Pulmonary artery endothelial cell (primary cell): ENCODE data around the gene TCF7. TPM values are rescaled to one million over a fixed set of nuclear protein-coding genes. Genes with fewer than 3 reads are reported as not detected.
"Not testable (repeated sequence)": the region's sequence is repeated elsewhere in the genome, so short reads cannot be mapped to it uniquely, and the experiment has no call there.

Experiments
- DNase-seq: peaks from one replicate; pipeline ENCODE4 v3.0.0-alpha.2; 2011; ENCODE audit warnings: low read depth, low spot score
- total RNA-seq: library from RNA; depleted of rRNA; stranded (reverse); fragments of >200 nt; gene quantifications from 2 replicates; pipeline ENCODE4 v1.2.3, GENCODE V29; 2014

Gene TCF7
- total RNA-seq, 1 donor from 2014 or later = 0.26 TPM

GRCh38 chr5:134145041-134145757 is 30.7 kb downstream of the TCF7 start:
- DNase-seq = no peak

GRCh38 chr5:134145779-134146581 is 31.5 kb downstream of the TCF7 start:
- DNase-seq = peak; percentile 26

- no peak for DNase-seq
Measured at GRCh38 chr5:134146651-134147518, 32.4 kb downstream of the TCF7 start.

GRCh38 chr5:134148316-134148715 is 33.8 kb downstream of the TCF7 start:
- no peak for DNase-seq

GRCh38 chr5:134148986-134149539 is 34.6 kb downstream of the TCF7 start:
- DNase-seq = no peak

GRCh38 chr5:134149571-134150303 is 35.3 kb downstream of the TCF7 start:
- DNase-seq = no peak

- DNase-seq = no peak
Measured at GRCh38 chr5:134151723-134152122, 37.2 kb downstream of the TCF7 start.

- DNase-seq = not testable (repeated sequence)
Measured at GRCh38 chr5:134152173-134152832, 37.8 kb downstream of the TCF7 start.

GRCh38 chr5:134153241-134153640 is 38.8 kb downstream of the TCF7 start:
- no peak for DNase-seq

- DNase-seq = no peak
Measured at GRCh38 chr5:134153657-134154056, 39.2 kb downstream of the TCF7 start.

GRCh38 chr5:134161513-134162395 is 47.3 kb downstream of the TCF7 start:
- no peak for DNase-seq

GRCh38 chr5:134162592-134162991 is 48.1 kb downstream of the TCF7 start:
- no peak for DNase-seq

- DNase-seq = no peak
Measured at GRCh38 chr5:134171972-134172371, 57.5 kb downstream of the TCF7 start.

- DNase-seq = no peak
Measured at GRCh38 chr5:134174841-134175839, 60.7 kb downstream of the TCF7 start.

- no peak for DNase-seq
Measured at GRCh38 chr5:134175921-134176510, 61.5 kb downstream of the TCF7 start.

GRCh38 chr5:134176511-134177368 is 62.3 kb downstream of the TCF7 start, which contains the start of gene SKP1:
Gene SKP1 (minus strand): TSS chr5:134176950. CDS start chr5:134174022, 2,928 bp downstream.
- DNase-seq = peak; percentile 43
